Keratinocyte (primary cell): Measurements from ENCODE around the gene PSMG2. TPM values are rescaled to one million over a fixed set of nuclear protein-coding genes. Genes with fewer than 3 reads are reported as not detected.

ENCODE experiments used
- DNase-seq: peaks from one replicate; pipeline ENCODE4 v3.0.0-alpha.2; 2011; ENCODE audit warnings: low read depth, missing footprints, low spot score
- FAIRE-seq: peaks from 2 replicates; lab custom pipeline; 2011; peaks lifted over from hg19 to GRCh38; lab: Jason Lieb, UNC
- H2AFZ ChIP-seq: 2 replicates; pipeline ENCODE4 v1.6.0; 2012; ENCODE audit warnings: low read length, control low read depth, inconsistent platforms; ENCODE audit not compliant: control insufficient read depth
- H3K27ac ChIP-seq: 2 replicates; pipeline ENCODE4 v1.5.1; 2011; ENCODE audit warnings: low read length; ENCODE audit not compliant: control insufficient read depth, insufficient read depth
- H3K27me3 ChIP-seq: 3 replicates; pipeline ENCODE4 v1.6.0; 2011; ENCODE audit warnings: low read length; ENCODE audit not compliant: control insufficient read depth, insufficient read depth; ENCODE audit errors: extremely low read depth
- H3K36me3 ChIP-seq, 2 experiments: 2 replicates in 1 of 2; 3 replicates in 1 of 2; pipeline ENCODE4 v1.5.1; 2011; ENCODE audit warnings: low read length in 2 of 2, mild to moderate bottlenecking in 1 of 2; ENCODE audit not compliant: control insufficient read depth in 2 of 2, insufficient read depth in 2 of 2; ENCODE audit errors: extremely low read depth in 1 of 2
- H3K4me1 ChIP-seq: 3 replicates; pipeline ENCODE4 v1.5.1; 2011; ENCODE audit warnings: low read length; ENCODE audit not compliant: control insufficient read depth, insufficient read depth; ENCODE audit errors: extremely low read depth
- H3K4me2 ChIP-seq: 3 replicates; pipeline ENCODE4 v1.6.0; 2011; ENCODE audit warnings: low read depth, low read length; ENCODE audit not compliant: control insufficient read depth, insufficient read depth; ENCODE audit errors: extremely low read depth
- H3K4me3 ChIP-seq, 3 experiments: fragments of 200-600 bp in 1 of 3; sonication (generic) in 1 of 3; 2 replicates in 2 of 3; 3 replicates in 1 of 3; pipeline ENCODE4 v1.5.1; 2011 to 2016; ENCODE audit warnings: low read length in 3 of 3, mild to moderate bottlenecking in 3 of 3, control low read depth in 2 of 3, inconsistent platforms in 1 of 3, low read depth in 1 of 3, mixed read lengths in 1 of 3, mixed run types in 1 of 3, moderate library complexity in 1 of 3; ENCODE audit not compliant: control insufficient read depth in 2 of 3, insufficient read depth in 2 of 3; ENCODE audit errors: extremely low read depth in 1 of 3
- H3K79me2 ChIP-seq: 2 replicates; pipeline ENCODE4 v1.6.0; 2012; ENCODE audit warnings: low read length; ENCODE audit not compliant: control insufficient read depth, insufficient read depth
- H3K9ac ChIP-seq: 3 replicates; pipeline ENCODE4 v1.6.0; 2011; ENCODE audit warnings: low read length; ENCODE audit not compliant: control insufficient read depth, insufficient read depth; ENCODE audit errors: extremely low read depth
- H3K9me1 ChIP-seq: 3 replicates; pipeline ENCODE4 v1.6.0; 2011; ENCODE audit warnings: low read length; ENCODE audit not compliant: control insufficient read depth, insufficient read depth; ENCODE audit errors: extremely low read depth
- H3K9me3 ChIP-seq: 2 replicates; pipeline ENCODE4 v1.5.1; 2012; ENCODE audit warnings: low read depth, low read length; ENCODE audit not compliant: control insufficient read depth
- H4K20me1 ChIP-seq: 3 replicates; pipeline ENCODE4 v1.6.0; 2011; ENCODE audit warnings: low read length; ENCODE audit not compliant: control insufficient read depth, insufficient read depth; ENCODE audit errors: extremely low read depth
- CTCF ChIP-seq, 3 experiments: IDR thresholded peaks in 1 of 3; conservative IDR thresholded peaks in 1 of 3; optimal IDR thresholded peaks in 1 of 3; 2 replicates in 2 of 3; 3 replicates in 1 of 3; pipeline versions ENCODE3 to v1.5.1; 2011; ENCODE audit warnings: low read length in 3 of 3, mild to moderate bottlenecking in 3 of 3, moderate library complexity in 2 of 3, control low read depth in 1 of 3, inconsistent platforms in 1 of 3; ENCODE audit not compliant: insufficient read depth in 2 of 3; ENCODE audit errors: extremely low read depth in 1 of 3
- EZH2 ChIP-seq: IDR thresholded peaks from one replicate; pipeline ENCODE4 v1.6.1; 2012; ENCODE audit warnings: inconsistent platforms, mild to moderate bottlenecking, low read length, moderate library complexity
- dilution Hi-C: fragments of 300-500 bp; cut with MboI; formaldehyde crosslinking; loops from one replicate; pipeline ENCODE4 v1.7.0; 2020; ENCODE audit warnings: low sequenced_read_pairs; ENCODE audit not compliant: extremely low pct_ligation_motif_present
- polyA plus RNA-seq, 5 experiments: library from polyadenylated mRNA; depleted of rRNA in 3 of 5; stranded (reverse) in 3 of 5; stranded (forward) in 1 of 5; unstranded in 1 of 5; fragments of >200 nt; gene quantifications; 1 replicate in 1 of 5; 2 replicates in 3 of 5; 3 replicates in 1 of 5; pipeline versions ENCODE4 v1.2.1 to v1.2.3, GENCODE V29; 2011 to 2012; ENCODE audit warnings: missing spikeins in 2 of 5, low read depth in 1 of 5, low replicate concordance in 1 of 5

Gene PSMG2
- polyA plus RNA-seq, 1 donor (not counting 4 experiments of a cell fraction or from before 2014, with no cell fraction given) = 69.3 TPM

DNA sequence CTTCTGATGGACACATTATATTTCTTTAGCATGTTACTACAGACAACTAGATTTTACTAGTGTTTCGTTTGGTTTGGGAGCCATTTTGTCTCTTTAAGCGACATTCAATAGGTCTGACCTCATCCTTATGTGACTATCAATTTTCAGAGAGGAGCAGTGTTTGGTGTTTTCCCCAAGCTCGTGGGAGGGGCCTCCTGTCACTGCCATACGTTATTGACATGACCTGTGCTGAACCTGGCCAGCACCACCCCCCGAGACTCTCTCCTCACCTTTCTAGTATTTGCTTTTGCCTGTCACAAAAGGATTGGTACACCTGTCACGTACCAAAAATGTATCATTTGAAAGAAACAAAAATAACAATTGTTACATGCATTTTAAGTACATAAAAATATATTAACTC is 69.3 kb downstream of the PSMG2 start:
- Histone ChIP-seq H4K20me1 (no peaks in the 10 kb centered on the region), H3K36me3 (no peaks in the 10 kb centered on the region), H2AFZ (no peak overlapping the region), H3K27ac (no peak overlapping the region), H3K4me2 (no peak overlapping the region), H3K9me1 (no peaks in the 10 kb centered on the region), H3K4me1 (no peaks in the 10 kb centered on the region), H3K4me3 (no peak overlapping the region), H3K79me2 (no peaks in the 10 kb centered on the region), H3K9ac (no peak overlapping the region), H3K27me3 (no peaks in the 10 kb centered on the region), H3K9me3 (no peaks in the 10 kb centered on the region)
- FAIRE-seq = no peak
- dilution Hi-C loops = no loop called here
- DNase-seq = no peak
- TF ChIP-seq CTCF (optimal IDR thresholded peaks at IDR 0.05 in 1 of 3, IDR thresholded peaks at IDR 0.05 in 1 of 3, conservative IDR thresholded peaks at IDR 0.05 in 1 of 3; ENCODE audit: extremely low read depth in 1 of 3, insufficient read depth in 2 of 3, low read length in 3 of 3) = no peak

DNA sequence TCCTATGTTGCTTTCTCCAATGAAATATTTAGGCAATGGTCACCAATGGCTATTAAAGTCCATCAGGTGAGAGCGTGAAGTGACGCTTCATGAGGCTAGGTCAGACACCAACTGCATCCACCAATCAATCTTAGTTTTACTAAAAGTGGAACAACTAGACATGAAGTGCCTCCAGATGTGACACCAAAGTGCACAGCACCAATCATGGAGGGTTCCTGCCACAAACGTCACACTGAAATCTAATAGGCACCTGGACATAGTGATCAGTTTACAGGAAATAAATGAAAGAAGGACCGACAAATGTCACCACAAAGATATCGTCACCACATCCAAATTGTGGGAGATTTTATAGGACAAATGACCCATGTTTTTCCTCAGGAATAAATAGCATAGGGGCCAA is 70.5 kb downstream of the PSMG2 start:
- H3K27ac ChIP-seq = no peak overlapping the region
- DNase-seq = no peak
- H3K36me3 ChIP-seq = no peaks in the 10 kb centered on the region
- H3K4me3 ChIP-seq = no peak overlapping the region
- H4K20me1 ChIP-seq = no peaks in the 10 kb centered on the region
- H3K9ac ChIP-seq = no peak overlapping the region
- H3K9me3 ChIP-seq = no peaks in the 10 kb centered on the region
- TF ChIP-seq CTCF (optimal IDR thresholded peaks at IDR 0.05 in 1 of 3, IDR thresholded peaks at IDR 0.05 in 1 of 3, conservative IDR thresholded peaks at IDR 0.05 in 1 of 3; ENCODE audit: extremely low read depth in 1 of 3, insufficient read depth in 2 of 3, low read length in 3 of 3) (no peak), EZH2 (no peak)
- no peaks in the 10 kb centered on the region for H3K4me1 ChIP-seq
- no peaks in the 10 kb centered on the region for H3K27me3 ChIP-seq
- H2AFZ ChIP-seq = no peak overlapping the region
- FAIRE-seq = no peak
- no peaks in the 10 kb centered on the region for H3K79me2 ChIP-seq
- dilution Hi-C loops = no loop called here
- H3K4me2 ChIP-seq = no peak overlapping the region
- no peaks in the 10 kb centered on the region for H3K9me1 ChIP-seq
